Measurements from ENCODE around the gene CD79A. TPM values are rescaled to one million over a fixed set of nuclear protein-coding genes. Genes with fewer than 3 reads are reported as not detected.

The CD79A gene
- total RNA-seq, 1 donor, result 0.09 TPM

DNA sequence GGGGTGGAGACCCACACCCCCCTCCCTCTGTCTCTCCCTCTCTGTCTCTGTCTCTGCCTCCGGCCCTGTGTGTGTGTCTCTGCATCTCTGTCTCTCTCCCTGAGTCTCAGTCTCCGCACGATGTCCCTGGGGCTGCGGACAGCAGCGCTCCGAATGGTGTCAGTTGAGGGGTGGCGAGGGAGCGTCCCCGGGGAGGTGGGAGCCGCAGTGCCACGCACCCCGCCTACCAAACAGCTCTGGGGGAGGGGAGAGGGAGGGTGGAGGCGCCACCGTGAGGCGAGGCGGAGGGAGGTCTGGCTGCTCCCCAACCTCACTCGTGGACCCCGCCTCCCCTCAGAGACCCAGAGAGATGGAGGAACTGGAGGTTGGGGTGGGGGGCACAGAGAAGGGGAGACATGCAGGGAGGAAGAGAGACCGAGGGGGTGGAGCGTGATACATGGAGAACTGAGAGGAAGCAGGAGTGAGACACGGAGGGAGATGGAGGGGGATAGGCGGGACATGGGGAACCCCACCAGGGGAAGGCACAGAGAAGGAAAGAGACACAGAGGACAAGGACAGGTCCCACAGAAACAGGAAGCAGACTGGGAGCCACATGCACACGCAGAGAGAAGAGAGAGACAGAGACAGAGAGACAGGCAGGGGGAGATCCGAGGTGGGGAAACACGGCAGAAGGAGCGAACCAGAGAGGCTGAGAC is 44.0 kb downstream of the CD79A start:
- no peak overlapping the region for H3K4me3 ChIP-seq (ENCODE audit: low read depth, low read length)
- TF ChIP-seq, protein P1, sequence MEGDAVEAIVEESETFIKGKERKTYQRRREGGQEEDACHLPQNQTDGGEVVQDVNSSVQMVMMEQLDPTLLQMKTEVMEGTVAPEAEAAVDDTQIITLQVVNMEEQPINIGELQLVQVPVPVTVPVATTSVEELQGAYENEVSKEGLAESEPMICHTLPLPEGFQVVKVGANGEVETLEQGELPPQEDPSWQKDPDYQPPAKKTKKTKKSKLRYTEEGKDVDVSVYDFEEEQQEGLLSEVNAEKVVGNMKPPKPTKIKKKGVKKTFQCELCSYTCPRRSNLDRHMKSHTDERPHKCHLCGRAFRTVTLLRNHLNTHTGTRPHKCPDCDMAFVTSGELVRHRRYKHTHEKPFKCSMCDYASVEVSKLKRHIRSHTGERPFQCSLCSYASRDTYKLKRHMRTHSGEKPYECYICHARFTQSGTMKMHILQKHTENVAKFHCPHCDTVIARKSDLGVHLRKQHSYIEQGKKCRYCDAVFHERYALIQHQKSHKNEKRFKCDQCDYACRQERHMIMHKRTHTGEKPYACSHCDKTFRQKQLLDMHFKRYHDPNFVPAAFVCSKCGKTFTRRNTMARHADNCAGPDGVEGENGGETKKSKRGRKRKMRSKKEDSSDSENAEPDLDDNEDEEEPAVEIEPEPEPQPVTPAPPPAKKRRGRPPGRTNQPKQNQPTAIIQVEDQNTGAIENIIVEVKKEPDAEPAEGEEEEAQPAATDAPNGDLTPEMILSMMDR (IDR thresholded peaks at IDR 0.05; ENCODE audit: insufficient read depth, low read length), result no peak
- no peak for DNase-seq (ENCODE audit: low read depth)

DNA sequence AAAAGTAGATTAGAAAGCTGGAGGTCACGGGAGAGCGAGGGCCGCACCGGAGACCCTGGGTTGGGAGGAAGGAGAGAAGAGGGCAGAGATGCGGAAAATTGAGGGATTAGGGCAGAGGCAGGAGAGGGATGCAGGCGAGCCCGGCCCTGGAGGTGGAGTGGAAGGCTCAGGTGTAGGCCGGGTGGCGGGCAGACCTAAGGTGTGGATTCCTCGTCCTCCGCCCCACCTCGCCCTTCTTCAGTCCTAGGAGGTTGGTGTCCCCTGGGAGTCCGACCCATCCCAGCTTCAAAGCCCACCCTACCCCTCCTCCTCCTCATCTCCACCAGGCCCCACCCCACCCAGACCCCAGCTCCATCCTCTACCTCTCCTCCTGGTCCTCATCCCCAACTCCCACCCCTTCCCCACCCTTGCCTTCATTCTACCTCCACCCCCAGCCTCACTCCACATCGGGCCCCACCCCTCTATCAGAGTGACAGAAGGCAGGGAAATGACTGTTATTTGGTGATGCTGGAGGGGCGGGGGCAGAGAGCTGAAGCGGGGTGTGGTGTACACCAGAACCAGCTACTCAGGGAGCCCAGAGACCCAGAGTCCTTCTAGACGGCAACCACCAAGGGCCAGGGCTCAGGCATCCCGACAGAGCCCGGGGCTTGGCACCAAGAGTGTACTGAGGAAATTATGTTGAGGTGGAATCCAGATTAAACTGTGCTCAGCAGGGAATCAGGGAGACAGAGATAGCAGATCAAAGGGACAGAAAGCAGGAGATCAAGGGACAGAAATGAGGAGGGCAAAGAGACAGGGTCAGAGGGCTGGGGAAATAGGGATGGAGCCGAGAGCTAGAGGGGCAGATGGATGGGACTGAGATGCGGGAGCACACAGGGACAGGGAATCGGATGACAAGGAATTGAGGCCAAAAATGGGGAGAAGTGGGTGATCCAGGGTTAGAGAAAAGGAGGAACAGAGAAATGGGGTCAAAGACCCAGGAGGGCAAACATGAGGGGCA is 44.8 kb downstream of the CD79A start:
- TF ChIP-seq, protein P1 (IDR thresholded peaks at IDR 0.05; ENCODE audit: insufficient read depth, low read length), result no peak
- no peak overlapping the region for H3K4me3 ChIP-seq (ENCODE audit: low read depth, low read length)
- DNase-seq (ENCODE audit: low read depth), result no peak

DNA sequence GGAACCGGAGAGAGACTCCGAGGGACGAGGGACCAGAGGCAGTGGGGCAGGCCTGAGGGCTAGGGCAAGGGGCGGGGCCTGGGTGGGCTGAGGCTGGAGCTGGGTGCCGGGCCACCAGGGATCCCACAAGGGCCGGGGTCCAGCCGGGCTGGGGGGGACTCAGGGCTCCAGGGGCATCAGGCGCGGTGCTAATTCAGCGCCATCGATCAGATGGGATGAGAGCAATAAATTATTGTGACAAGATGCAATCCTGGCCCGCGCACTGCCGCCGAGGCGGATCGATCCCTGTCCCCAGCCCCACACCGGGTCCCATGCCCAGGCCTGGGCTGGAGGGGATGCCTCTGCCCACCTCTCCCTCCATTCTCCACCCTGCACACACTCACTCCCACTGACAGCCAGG is 45.5 kb downstream of the CD79A start:
- H3K4me3 ChIP-seq (ENCODE audit: low read depth, low read length), result no peak overlapping the region
- TF ChIP-seq, protein P1 (IDR thresholded peaks at IDR 0.05; ENCODE audit: insufficient read depth, low read length), result no peak
- DNase-seq (ENCODE audit: low read depth), result no peak

DNA sequence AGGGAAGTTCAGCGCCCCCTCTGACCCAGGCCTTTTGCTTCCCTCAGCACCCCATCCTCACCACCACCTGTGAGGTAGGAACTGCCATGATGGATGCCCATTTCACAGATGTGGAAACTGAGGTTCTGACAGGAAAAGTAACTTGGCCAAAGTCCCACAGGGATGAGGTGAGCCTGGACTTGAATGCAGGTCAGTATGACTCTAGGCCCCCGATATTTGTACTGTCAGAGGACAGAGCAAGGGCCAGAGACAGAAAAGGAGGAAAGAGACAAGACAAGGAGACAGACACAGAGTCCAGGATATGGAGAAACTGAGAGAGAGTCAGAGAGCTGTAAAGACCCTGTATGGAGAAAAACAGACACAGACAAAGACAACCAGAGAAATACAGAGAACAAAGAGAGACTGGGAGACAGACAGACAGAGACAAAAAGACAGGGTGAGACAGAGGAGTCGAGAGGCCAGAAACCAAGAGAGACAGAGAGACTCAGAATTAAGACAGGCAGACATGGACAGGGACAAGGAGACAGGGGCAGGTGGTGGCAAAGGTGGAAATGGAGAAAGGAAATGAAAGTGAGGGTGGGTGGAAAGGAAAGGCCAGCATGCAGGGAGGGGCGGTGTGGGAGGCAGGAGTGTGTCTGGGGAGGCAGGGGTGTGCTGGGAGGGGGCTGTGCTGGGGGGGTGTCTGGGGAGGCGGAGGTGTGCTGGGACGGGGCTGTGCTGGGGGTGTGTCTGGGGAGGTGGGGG is 46.1 kb downstream of the CD79A start:
- DNase-seq (ENCODE audit: low read depth), result no peak
- no peak overlapping the region for H3K4me3 ChIP-seq (ENCODE audit: low read depth, low read length)
- TF ChIP-seq, protein P1 (IDR thresholded peaks at IDR 0.05; ENCODE audit: insufficient read depth, low read length), result no peak

DNA sequence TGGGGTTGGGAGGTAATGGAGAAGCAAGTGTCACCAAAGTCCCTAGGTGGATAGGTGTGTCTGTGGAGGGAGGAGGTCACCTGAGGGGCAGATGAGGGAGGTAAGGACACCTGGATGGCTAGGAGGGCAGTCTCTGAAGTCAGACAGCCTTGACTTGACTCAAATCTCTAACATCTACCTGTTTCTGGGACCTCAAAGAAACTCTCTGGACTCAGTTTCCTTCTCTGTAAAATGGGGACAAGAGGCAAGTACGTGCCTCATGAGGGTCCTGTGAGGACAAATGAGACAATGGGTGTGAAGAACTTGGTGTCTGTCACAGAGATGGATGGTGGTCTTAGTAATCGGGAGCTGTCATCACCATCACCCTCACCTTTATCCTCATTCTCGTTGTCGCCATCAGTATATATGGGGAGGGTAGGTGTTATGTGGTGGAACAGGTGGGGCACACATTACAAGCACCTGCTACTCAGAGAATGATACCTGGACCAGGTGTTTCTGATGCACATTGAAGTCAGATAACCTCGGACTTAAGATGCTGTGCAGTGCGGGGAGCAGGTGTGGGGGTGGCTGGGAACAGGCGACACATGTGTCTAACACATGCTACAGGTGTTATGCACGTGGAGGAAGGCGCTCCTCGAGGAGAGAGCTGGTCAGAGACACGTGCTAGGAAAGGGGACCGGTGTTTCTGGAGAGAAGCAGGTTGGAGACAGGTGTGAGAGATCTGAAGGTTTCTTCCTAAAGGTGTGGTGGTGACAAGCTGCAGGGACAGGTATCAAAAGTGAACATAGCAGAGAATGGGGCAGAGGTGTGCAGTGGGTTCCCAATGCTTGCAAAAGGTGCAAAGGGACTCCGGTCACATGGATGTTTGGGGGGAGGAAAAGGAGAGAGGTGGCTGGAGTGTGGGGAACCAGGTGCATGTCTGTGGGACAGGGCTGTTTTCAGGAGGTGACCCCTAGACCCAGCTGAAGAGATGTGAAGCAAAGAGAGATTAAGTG is 47.4 kb downstream of the CD79A start:
- TF ChIP-seq, protein P1 (IDR thresholded peaks at IDR 0.05; ENCODE audit: insufficient read depth, low read length), result no peak
- H3K4me3 ChIP-seq (ENCODE audit: low read depth, low read length), result no peak overlapping the region
- DNase-seq (ENCODE audit: low read depth), result no peak

All from fibroblast of the aortic adventitia (primary cell).